ENCODE measurements around the gene PLEKHH1.

GRCh38 chr14:67533754-67534085, 630 bp downstream of the PLEKHH1 start:
- no peak for TF ChIP-seq POLR2A (IDR thresholded peaks at IDR 0.05)
- TF ChIP-seq CTCF (IDR thresholded peaks at IDR 0.05), result no peak
